K562 (cell line): ENCODE results near the gene FAM83E. TPM values are rescaled to one million over a fixed set of nuclear protein-coding genes. Genes with fewer than 3 reads are reported as not detected.

Experiments used
- AFF1 ChIP-seq, 2 experiments: fragments of 450-650 bp; IDR thresholded peaks; 2 replicates each; pipeline ENCODE4 v1.6.1; 2018; ENCODE audit warnings: mild to moderate bottlenecking in 2 of 2, low read depth in 1 of 2; ENCODE audit not compliant: partially characterized antibody in 2 of 2
- ARHGAP35 ChIP-seq: fragments of 450-650 bp; IDR thresholded peaks from 2 replicates; pipeline ENCODE4 v1.6.1; 2018; ENCODE audit not compliant: partially characterized antibody
- CBFA2T3 ChIP-seq: fragments of 450-650 bp; IDR thresholded peaks from 2 replicates; pipeline ENCODE4 v1.6.1; 2017
- CREB3L1 ChIP-seq: fragments of 450-650 bp; IDR thresholded peaks from 2 replicates; pipeline ENCODE4 v1.6.1; 2014; ENCODE audit warnings: low read depth, mild to moderate bottlenecking, moderate library complexity, borderline replicate concordance
- E2F6 ChIP-seq, 2 experiments: IDR thresholded peaks; 2 replicates each; pipeline ENCODE4 v1.6.1; 2011; ENCODE audit warnings: borderline replicate concordance in 1 of 2, control low read depth in 1 of 2, low read depth in 1 of 2, low read length in 1 of 2, mild to moderate bottlenecking in 1 of 2, mixed read lengths in 1 of 2, moderate library complexity in 1 of 2; ENCODE audit not compliant: insufficient read depth in 1 of 2, insufficient read length in 1 of 2, poor library complexity in 1 of 2, severe bottlenecking in 1 of 2; ENCODE audit errors: extremely low read depth in 1 of 2
- XRCC4 ChIP-seq: IDR thresholded peaks from one replicate; pipeline ENCODE4 v1.6.1; 2011; ENCODE audit not compliant: insufficient read depth, insufficient read length; ENCODE audit errors: extremely low read depth
- ZNF274 ChIP-seq: IDR thresholded peaks from 2 replicates; pipeline ENCODE4 v1.6.1; 2011; ENCODE audit warnings: low read depth, mild to moderate bottlenecking, low read length, moderate library complexity, borderline replicate concordance
- ZNF639 ChIP-seq, 2 experiments: fragments of 200-800 bp in 1 of 2; sonication (Bioruptor generic) in 1 of 2; sonication (generic) in 1 of 2; formaldehyde crosslinking in 1 of 2; IDR thresholded peaks in 1 of 2; conservative IDR thresholded peaks in 1 of 2; 2 replicates each; pipeline versions ENCODE4 v1.5.0 to v1.6.1; 2016 to 2020; ENCODE audit warnings: missing compliant biosample characterization in 1 of 2, missing genetic modification characterization in 1 of 2, missing genetic modification reagents in 1 of 2
- polyA plus RNA-seq, 8 experiments: library from polyadenylated mRNA; depleted of rRNA in 4 of 8; stranded (reverse) in 5 of 8; unstranded in 3 of 8; fragments of >200 nt; fragmentation: Nextera tagmentation in 2 of 8; fragmentation: Illumina TruSeq in 1 of 8; extraction: Ambion mirVana in 2 of 8; extraction: Trizol in 1 of 8; gene quantifications; 2 replicates each; pipeline versions ENCODE4 v1.2.1 to v1.2.3, GENCODE V29; 2011 to 2014; ENCODE audit warnings: inconsistent platforms in 1 of 8, missing spikeins in 1 of 8
- total RNA-seq, 7 experiments: library from RNA; depleted of rRNA in 6 of 7; stranded (reverse); fragments of >200 nt in 6 of 7; fragmentation: Illumina TruSeq in 2 of 7; extraction: Trizol in 2 of 7; gene quantifications; 2 replicates each; pipeline versions ENCODE4 v1.2.1 to v1.2.3, GENCODE V29; 2011 to 2021; ENCODE audit warnings: low replicate concordance in 1 of 7
- TF ChIP-seq, protein P1 (sequence below): fragments of 150-350 bp; conservative IDR thresholded peaks from 2 replicates; pipeline ENCODE4 v1.6.1; 2014; ENCODE audit warnings: low read length
- TF ChIP-seq, protein P2 (sequence below): fragments of 250-450 bp; sonication (Bioruptor Pico); IDR thresholded peaks from 2 replicates; pipeline ENCODE4 v1.5.0; 2021; ENCODE audit warnings: mild to moderate bottlenecking, borderline replicate concordance

The FAM83E gene
- total and polyA plus RNA-seq, 9 of the 15 experiments (the other 6 are each of a cell fraction or from before 2014, with no cell fraction given): 0.15 to 0.87 (median 0.29) TPM; not detected in 4

DNA sequence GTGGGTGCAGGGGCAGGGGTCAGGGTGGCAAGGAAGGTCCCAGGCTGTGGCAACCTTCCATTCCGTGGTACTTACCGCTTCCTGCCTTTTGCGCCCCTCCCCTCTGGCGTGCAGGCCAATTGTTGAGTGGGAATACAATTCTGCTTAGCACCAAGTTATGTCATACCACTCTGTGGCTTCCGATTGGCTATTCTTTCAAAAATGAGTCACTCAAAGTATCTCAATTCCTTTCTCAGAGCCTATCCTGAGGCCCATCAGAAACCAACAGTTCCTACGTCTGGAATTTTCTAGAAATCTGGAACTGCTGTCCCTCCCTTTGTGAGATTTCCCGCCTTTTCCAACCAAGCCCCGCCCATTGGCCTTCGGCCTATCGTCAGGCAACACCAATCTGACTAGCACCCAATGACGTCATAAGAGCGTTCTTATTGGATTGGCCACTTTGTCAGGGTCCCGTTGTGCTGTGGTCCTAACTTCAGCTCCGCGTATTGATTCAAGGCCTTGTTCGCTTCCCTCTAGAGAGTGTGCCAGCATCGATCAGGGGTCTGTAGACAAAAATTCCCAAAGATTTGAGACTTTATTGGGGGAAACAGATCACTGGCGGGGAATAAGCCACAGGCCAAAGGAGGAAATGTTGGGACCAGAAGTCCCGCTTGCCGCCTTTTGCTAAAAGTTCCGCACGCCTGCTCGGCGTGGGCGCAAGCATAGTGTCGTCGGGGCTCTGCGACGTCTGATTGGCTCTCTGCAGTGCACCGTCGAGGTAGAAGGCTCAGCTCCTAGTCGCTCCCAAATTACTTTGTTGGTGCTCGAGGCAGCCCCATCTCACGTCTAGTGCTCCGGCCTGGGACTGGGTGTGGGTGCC lies 46.2 kb upstream of the FAM83E start (continued):
- peak in 1 of 2 experiments; percentile 43; a peak in 1 of 4 replicates for TF ChIP-seq ZNF639 (CRISPR knock-in tag; conservative IDR thresholded peaks at IDR 0.05 in 1 of 2, IDR thresholded peaks at IDR 0.05 in 1 of 2)
- TF ChIP-seq, protein P1, sequence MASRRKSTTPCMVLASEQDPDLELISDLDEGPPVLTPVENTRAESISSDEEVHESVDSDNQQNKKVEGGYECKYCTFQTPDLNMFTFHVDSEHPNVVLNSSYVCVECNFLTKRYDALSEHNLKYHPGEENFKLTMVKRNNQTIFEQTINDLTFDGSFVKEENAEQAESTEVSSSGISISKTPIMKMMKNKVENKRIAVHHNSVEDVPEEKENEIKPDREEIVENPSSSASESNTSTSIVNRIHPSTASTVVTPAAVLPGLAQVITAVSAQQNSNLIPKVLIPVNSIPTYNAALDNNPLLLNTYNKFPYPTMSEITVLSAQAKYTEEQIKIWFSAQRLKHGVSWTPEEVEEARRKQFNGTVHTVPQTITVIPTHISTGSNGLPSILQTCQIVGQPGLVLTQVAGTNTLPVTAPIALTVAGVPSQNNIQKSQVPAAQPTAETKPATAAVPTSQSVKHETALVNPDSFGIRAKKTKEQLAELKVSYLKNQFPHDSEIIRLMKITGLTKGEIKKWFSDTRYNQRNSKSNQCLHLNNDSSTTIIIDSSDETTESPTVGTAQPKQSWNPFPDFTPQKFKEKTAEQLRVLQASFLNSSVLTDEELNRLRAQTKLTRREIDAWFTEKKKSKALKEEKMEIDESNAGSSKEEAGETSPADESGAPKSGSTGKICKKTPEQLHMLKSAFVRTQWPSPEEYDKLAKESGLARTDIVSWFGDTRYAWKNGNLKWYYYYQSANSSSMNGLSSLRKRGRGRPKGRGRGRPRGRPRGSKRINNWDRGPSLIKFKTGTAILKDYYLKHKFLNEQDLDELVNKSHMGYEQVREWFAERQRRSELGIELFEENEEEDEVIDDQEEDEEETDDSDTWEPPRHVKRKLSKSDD: no peak
- no peak for TF ChIP-seq AFF1 (IDR thresholded peaks at IDR 0.05; ENCODE audit: low read depth in 1 of 2, partially characterized antibody in 2 of 2)
- no peak for TF ChIP-seq ZNF274
- TF ChIP-seq, protein P2, sequence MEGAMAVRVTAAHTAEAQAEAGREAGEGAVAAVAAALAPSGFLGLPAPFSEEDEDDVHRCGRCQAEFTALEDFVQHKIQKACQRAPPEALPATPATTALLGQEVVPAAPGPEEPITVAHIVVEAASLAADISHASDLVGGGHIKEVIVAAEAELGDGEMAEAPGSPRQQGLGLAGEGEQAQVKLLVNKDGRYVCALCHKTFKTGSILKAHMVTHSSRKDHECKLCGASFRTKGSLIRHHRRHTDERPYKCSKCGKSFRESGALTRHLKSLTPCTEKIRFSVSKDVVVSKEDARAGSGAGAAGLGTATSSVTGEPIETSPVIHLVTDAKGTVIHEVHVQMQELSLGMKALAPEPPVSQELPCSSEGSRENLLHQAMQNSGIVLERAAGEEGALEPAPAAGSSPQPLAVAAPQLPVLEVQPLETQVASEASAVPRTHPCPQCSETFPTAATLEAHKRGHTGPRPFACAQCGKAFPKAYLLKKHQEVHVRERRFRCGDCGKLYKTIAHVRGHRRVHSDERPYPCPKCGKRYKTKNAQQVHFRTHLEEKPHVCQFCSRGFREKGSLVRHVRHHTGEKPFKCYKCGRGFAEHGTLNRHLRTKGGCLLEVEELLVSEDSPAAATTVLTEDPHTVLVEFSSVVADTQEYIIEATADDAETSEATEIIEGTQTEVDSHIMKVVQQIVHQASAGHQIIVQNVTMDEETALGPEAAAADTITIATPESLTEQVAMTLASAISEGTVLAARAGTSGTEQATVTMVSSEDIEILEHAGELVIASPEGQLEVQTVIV (CRISPR knock-in tag): no peak
- no peak for TF ChIP-seq ARHGAP35
- TF ChIP-seq XRCC4: no peak
- 0 out of 2 replicates have a peak, but pooled peaks have one; percentile 39 for TF ChIP-seq CREB3L1
- TF ChIP-seq CBFA2T3: no peak
- peak in 1 of 2 experiments; percentile 85 for TF ChIP-seq E2F6 (IDR thresholded peaks at IDR 0.05; ENCODE audit: borderline replicate concordance in 1 of 2, extremely low read depth in 1 of 2, insufficient read depth in 1 of 2, insufficient read length in 1 of 2, low read depth in 1 of 2, low read length in 1 of 2, poor library complexity in 1 of 2, severe bottlenecking in 1 of 2)
